ENCODE data around the gene ZKSCAN4.

The ZKSCAN4 gene

DNA sequence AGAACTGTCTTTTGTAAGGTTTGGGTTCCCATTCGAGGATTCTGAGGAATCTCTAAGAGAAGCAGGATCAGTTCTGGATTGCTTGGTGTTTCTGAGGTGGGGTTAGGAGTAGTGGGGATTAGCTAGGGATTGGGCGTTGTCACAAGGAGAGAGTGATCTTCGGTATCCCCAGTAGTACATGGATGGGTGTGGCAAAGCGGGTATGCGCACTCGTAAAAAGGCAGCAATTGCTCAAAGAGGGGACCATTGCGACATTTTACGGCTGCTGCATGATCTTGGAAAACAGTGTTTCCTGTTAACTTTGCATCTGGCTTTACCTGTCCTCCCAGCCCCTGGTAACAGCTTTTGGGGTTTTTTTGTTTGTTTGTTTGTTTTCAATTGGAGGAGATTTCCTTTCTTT, 36.6 kb downstream of the ZKSCAN4 start:
- TF ChIP-seq RAD21 (IDR thresholded peaks at IDR 0.05; ENCODE audit: low read depth) (no peak), EGR1 (IDR thresholded peaks at IDR 0.05) (no peak), TEAD4 (IDR thresholded peaks at IDR 0.05) (no peak), NFIC (IDR thresholded peaks at IDR 0.05) (no peak), YY1 (IDR thresholded peaks at IDR 0.05; ENCODE audit: low read depth) (no peak)

DNA sequence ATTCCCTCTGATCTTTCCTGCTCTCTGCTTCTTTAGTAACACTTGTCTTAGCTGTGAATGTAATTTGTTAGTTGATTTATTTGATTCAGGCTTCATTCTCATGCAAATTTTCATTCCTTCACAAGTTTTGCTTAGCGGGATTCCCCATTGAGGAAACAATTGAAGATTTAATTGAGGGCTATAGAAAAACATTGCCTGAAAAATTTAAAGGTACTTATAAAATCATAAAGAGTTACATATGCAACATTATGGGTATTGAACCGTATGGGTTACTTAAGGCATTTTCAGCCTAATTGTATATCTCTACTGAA, 38.9 kb downstream of the ZKSCAN4 start:
- TF ChIP-seq FOXM1 (IDR thresholded peaks at IDR 0.05; ENCODE audit: borderline replicate concordance, low read depth) (no peak), TCF12 (IDR thresholded peaks at IDR 0.05; ENCODE audit: low read depth) (no peak), CREB1 (IDR thresholded peaks at IDR 0.05; ENCODE audit: low read depth) (no peak), RAD21 (IDR thresholded peaks at IDR 0.05; ENCODE audit: low read depth) (no peak), NFIC (IDR thresholded peaks at IDR 0.05) (no peak), TAF1 (IDR thresholded peaks at IDR 0.05; ENCODE audit: low read depth) (no peak), YY1 (IDR thresholded peaks at IDR 0.05; ENCODE audit: low read depth) (no peak), CEBPB (IDR thresholded peaks at IDR 0.05) (no peak), EP300 (IDR thresholded peaks at IDR 0.05; ENCODE audit: borderline replicate concordance) (no peak), ZBTB7A (IDR thresholded peaks at IDR 0.05; ENCODE audit: low read depth) (no peak), EGR1 (IDR thresholded peaks at IDR 0.05) (no peak), TEAD4 (IDR thresholded peaks at IDR 0.05) (no peak), USF1 (IDR thresholded peaks at IDR 0.05) (no peak), REST (IDR thresholded peaks at IDR 0.05; ENCODE audit: low read depth) (no peak)
- TF ChIP-seq, protein P1, sequence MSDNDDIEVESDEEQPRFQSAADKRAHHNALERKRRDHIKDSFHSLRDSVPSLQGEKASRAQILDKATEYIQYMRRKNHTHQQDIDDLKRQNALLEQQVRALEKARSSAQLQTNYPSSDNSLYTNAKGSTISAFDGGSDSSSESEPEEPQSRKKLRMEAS (IDR thresholded peaks at IDR 0.05), result no peak

DNA sequence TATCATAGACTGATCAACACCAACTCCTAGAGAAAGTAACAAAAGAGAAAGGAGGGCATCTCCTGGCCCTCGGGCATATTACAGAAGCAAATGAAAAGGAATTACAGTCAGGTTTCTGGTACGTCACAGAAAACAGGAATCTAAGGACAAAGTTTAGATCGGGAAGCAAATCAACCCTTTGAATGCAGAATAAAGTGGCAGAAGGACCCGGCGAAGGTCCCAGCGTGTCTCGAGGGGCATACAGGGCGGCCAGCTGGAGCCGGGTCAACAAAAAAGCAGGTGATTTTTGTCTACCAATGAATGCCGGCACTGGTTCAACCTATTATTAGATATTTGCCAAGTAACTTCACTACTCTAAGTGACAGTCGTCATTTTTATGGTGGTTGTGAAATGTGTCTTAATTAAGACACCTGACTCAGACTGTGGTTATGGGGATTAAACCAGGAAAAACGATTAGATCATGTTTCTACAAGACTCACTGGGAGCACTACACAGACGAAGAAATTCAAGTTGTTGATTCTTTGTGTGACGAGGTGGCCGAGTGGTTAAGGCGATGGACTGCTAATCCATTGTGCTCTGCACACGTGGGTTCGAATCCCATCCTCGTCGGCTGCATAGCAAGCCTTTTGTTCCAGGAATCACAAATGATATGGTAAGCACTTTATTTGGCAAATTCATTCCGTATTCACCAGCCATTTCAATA, 39.4 kb downstream of the ZKSCAN4 start:
- TF ChIP-seq CEBPB (IDR thresholded peaks at IDR 0.05), result peak; percentile 56
- TF ChIP-seq TCF12 (IDR thresholded peaks at IDR 0.05; ENCODE audit: low read depth), result no peak
- TF ChIP-seq EGR1 (IDR thresholded peaks at IDR 0.05), result no peak
- TF ChIP-seq FOXM1 (IDR thresholded peaks at IDR 0.05; ENCODE audit: borderline replicate concordance, low read depth), result no peak
- peak; percentile 65; the same call in 1 of the 2 replicates for TF ChIP-seq YY1 (IDR thresholded peaks at IDR 0.05; ENCODE audit: low read depth)
- TF ChIP-seq USF1 (IDR thresholded peaks at IDR 0.05), result no peak
- TF ChIP-seq REST (IDR thresholded peaks at IDR 0.05; ENCODE audit: low read depth), result no peak
- TF ChIP-seq TEAD4 (IDR thresholded peaks at IDR 0.05), result peak; percentile 94
- TF ChIP-seq EP300 (IDR thresholded peaks at IDR 0.05; ENCODE audit: borderline replicate concordance), result no peak; the same call in 1 of the 2 replicates
- TF ChIP-seq RAD21 (IDR thresholded peaks at IDR 0.05; ENCODE audit: low read depth), result peak; percentile 48
- TF ChIP-seq NFIC (IDR thresholded peaks at IDR 0.05), result peak; percentile 21; the same call in 1 of the 2 replicates
- no peak for TF ChIP-seq TAF1 (IDR thresholded peaks at IDR 0.05; ENCODE audit: low read depth)
- TF ChIP-seq, protein P1 (IDR thresholded peaks at IDR 0.05), result no peak
- no peak for TF ChIP-seq CREB1 (IDR thresholded peaks at IDR 0.05; ENCODE audit: low read depth)
- no peak for TF ChIP-seq ZBTB7A (IDR thresholded peaks at IDR 0.05; ENCODE audit: low read depth)

- no peak for TF ChIP-seq USF1 (IDR thresholded peaks at IDR 0.05)
- no peak for TF ChIP-seq ZBTB7A (IDR thresholded peaks at IDR 0.05; ENCODE audit: low read depth)
- TF ChIP-seq YY1 (IDR thresholded peaks at IDR 0.05; ENCODE audit: low read depth), result no peak
- no peak for TF ChIP-seq CREB1 (IDR thresholded peaks at IDR 0.05; ENCODE audit: low read depth)
- TF ChIP-seq, protein P1 (IDR thresholded peaks at IDR 0.05), result no peak
- no peak for TF ChIP-seq TCF12 (IDR thresholded peaks at IDR 0.05; ENCODE audit: low read depth)
- no peak for TF ChIP-seq NFIC (IDR thresholded peaks at IDR 0.05)
- no peak for TF ChIP-seq TAF1 (IDR thresholded peaks at IDR 0.05; ENCODE audit: low read depth)
- TF ChIP-seq TEAD4 (IDR thresholded peaks at IDR 0.05), result no peak
Observed at GRCh38 chr6:28211840-28212509, 40.1 kb downstream of the ZKSCAN4 start.
